Measurements from ENCODE around the gene SH2D7. TPM values are rescaled to one million over a fixed set of nuclear protein-coding genes. Genes with fewer than 3 reads are reported as not detected.

The SH2D7 gene
- total RNA-seq, 1 experiment from 2014 or later: not detected

GRCh38 chr15:78052001-78052401 lies 40.4 kb upstream of the SH2D7 start:
- DNase-seq (ENCODE audit: low read depth, low spot score): no peak
- peaks cover 69% of the 10 kb centered on the region for H3K4me1 ChIP-seq (ENCODE audit: control insufficient read depth, insufficient read depth, low read length)

GRCh38 chr15:78052545-78052944 lies 39.8 kb upstream of the SH2D7 start:
- TF ChIP-seq CTCF (IDR thresholded peaks at IDR 0.05) (no peak), TCF7L2 (IDR thresholded peaks at IDR 0.05; ENCODE audit: low read depth, low read length) (no peak), REST (IDR thresholded peaks at IDR 0.05; ENCODE audit: insufficient read depth in 1 of 2, low read depth in 2 of 2, low read length in 1 of 2) (no peak), SIN3A (IDR thresholded peaks at IDR 0.05; ENCODE audit: borderline replicate concordance, insufficient read depth, low read depth, low read length) (no peak), POLR2AphosphoS5 (IDR thresholded peaks at IDR 0.05; ENCODE audit: low read depth, low read length) (no peak)
- peaks cover 72% of the 10 kb centered on the region for H3K4me1 ChIP-seq (ENCODE audit: control insufficient read depth, insufficient read depth, low read length)
- BruUV-seq (replicated peaks): no TSS peak

More at GRCh38 chr15:78052001-78052401, 40.4 kb upstream of the SH2D7 start:
- H3K36me3 ChIP-seq (ENCODE audit: control insufficient read depth, insufficient read depth, low read length): no peaks in the 10 kb centered on the region
- peak overlapping the region; percentile 75 for H3K27ac ChIP-seq (ENCODE audit: low read length)
- CTCF ChIA-PET: interaction anchor here (1.3 kb wide), 1 partner anchor 56 kb away, joined by 4 read pairs; no protein-coding TSS in a partner anchor
- H3K27me3 ChIP-seq (ENCODE audit: control insufficient read depth, insufficient read depth, low read length): no peaks in the 10 kb centered on the region
- POLR2A ChIA-PET: interaction anchor here (1.3 kb wide), 1 partner anchor 14 kb away, joined by 4 read pairs; no protein-coding TSS in a partner anchor
- intact Hi-C loops (cut with micrococcal nuclease; ENCODE audit: unreplicated experiment) (no loop called here), in situ Hi-C loops (cut with HindIII; ENCODE audit: low pct_unique_long_range_greater_than_20kb, low sequenced_read_pairs) (no loop called here)
- no peak for ATAC-seq
- BruUV-seq (replicated peaks): no TSS peak
- H3K4me3 ChIP-seq (ENCODE audit: low read depth in 2 of 2, low read length in 2 of 2): no peak overlapping the region
- no peaks in the 10 kb centered on the region for H3K9me3 ChIP-seq (ENCODE audit: control insufficient read depth, insufficient read depth, low read depth, low read length)
- TF ChIP-seq CTCF (IDR thresholded peaks at IDR 0.05) (no peak), REST (IDR thresholded peaks at IDR 0.05; ENCODE audit: insufficient read depth in 1 of 2, low read depth in 2 of 2, low read length in 1 of 2) (no peak), TCF7L2 (IDR thresholded peaks at IDR 0.05; ENCODE audit: low read depth, low read length) (peak; percentile 44; the same call in 1 of the 2 replicates)

More at GRCh38 chr15:78052545-78052944, 39.8 kb upstream of the SH2D7 start:
- Histone ChIP-seq H3K4me3 (ENCODE audit: low read depth in 2 of 2, low read length in 2 of 2) (no peak overlapping the region), H3K27me3 (ENCODE audit: control insufficient read depth, insufficient read depth, low read length) (no peaks in the 10 kb centered on the region), H3K9me3 (ENCODE audit: control insufficient read depth, insufficient read depth, low read depth, low read length) (no peaks in the 10 kb centered on the region), H3K27ac (ENCODE audit: low read length) (peak overlapping the region; percentile 75), H3K36me3 (ENCODE audit: control insufficient read depth, insufficient read depth, low read length) (no peaks in the 10 kb centered on the region)
- intact Hi-C loops (cut with micrococcal nuclease; ENCODE audit: unreplicated experiment): no loop called here
- DNase-seq (ENCODE audit: low read depth, low spot score): no peak
- ChIA-PET POLR2A (interaction anchor here (1.3 kb wide), 1 partner anchor 14 kb away, joined by 4 read pairs; no protein-coding TSS in a partner anchor), CTCF (interaction anchor here (1.3 kb wide), 1 partner anchor 56 kb away, joined by 4 read pairs; no protein-coding TSS in a partner anchor)
- in situ Hi-C loops (cut with HindIII; ENCODE audit: low pct_unique_long_range_greater_than_20kb, low sequenced_read_pairs): no loop called here
- ATAC-seq: no peak

Data from Panc1 (cell line).